NT2/D1 (cell line): ENCODE measurements around the gene ZNF750.
A peak's percentile ranks its signal among the peaks of the same experiment; 100 is the strongest.
"Not testable (repeated sequence)": the region's sequence is repeated elsewhere in the genome, so short reads cannot be mapped to it uniquely, and the experiment has no call there.

ENCODE experiments used
- DNase-seq: peaks from one replicate; pipeline ENCODE4 v3.0.0-alpha.2; 2011; ENCODE audit warnings: low read depth, low spot score
- H3K27me3 ChIP-seq: 2 replicates; pipeline ENCODE4 v1.6.0; 2011; ENCODE audit warnings: mild to moderate bottlenecking; ENCODE audit not compliant: insufficient read length, insufficient read depth
- H3K36me3 ChIP-seq: 2 replicates; pipeline ENCODE4 v1.6.1; 2011; ENCODE audit warnings: mild to moderate bottlenecking, low read length, mixed read lengths; ENCODE audit not compliant: insufficient read depth, insufficient read length
- H3K4me1 ChIP-seq: 2 replicates; pipeline ENCODE4 v1.5.1; 2011; ENCODE audit not compliant: insufficient read depth, insufficient read length
- H3K4me3 ChIP-seq: 2 replicates; pipeline ENCODE4 v1.5.1; 2011; ENCODE audit warnings: low read depth; ENCODE audit not compliant: insufficient read length
- H3K9ac ChIP-seq: 2 replicates; pipeline ENCODE4 v1.6.0; 2011; ENCODE audit warnings: low read depth; ENCODE audit not compliant: insufficient read length
- H3K9me3 ChIP-seq: 2 replicates; pipeline ENCODE4 v1.5.1; 2011; ENCODE audit warnings: mild to moderate bottlenecking, low read length; ENCODE audit not compliant: insufficient read depth
- SUZ12 ChIP-seq: IDR thresholded peaks from 2 replicates; pipeline ENCODE4 v1.6.1; 2011; ENCODE audit not compliant: insufficient read length, insufficient read depth; ENCODE audit errors: extremely low read depth
- YY1 ChIP-seq: IDR thresholded peaks from 2 replicates; pipeline ENCODE4 v1.6.1; 2011; ENCODE audit not compliant: insufficient read length, insufficient read depth
- ZNF274 ChIP-seq: IDR thresholded peaks from 2 replicates; pipeline ENCODE4 v1.6.1; 2011; ENCODE audit warnings: mild to moderate bottlenecking, low read depth, low read length

Gene ZNF750

DNA sequence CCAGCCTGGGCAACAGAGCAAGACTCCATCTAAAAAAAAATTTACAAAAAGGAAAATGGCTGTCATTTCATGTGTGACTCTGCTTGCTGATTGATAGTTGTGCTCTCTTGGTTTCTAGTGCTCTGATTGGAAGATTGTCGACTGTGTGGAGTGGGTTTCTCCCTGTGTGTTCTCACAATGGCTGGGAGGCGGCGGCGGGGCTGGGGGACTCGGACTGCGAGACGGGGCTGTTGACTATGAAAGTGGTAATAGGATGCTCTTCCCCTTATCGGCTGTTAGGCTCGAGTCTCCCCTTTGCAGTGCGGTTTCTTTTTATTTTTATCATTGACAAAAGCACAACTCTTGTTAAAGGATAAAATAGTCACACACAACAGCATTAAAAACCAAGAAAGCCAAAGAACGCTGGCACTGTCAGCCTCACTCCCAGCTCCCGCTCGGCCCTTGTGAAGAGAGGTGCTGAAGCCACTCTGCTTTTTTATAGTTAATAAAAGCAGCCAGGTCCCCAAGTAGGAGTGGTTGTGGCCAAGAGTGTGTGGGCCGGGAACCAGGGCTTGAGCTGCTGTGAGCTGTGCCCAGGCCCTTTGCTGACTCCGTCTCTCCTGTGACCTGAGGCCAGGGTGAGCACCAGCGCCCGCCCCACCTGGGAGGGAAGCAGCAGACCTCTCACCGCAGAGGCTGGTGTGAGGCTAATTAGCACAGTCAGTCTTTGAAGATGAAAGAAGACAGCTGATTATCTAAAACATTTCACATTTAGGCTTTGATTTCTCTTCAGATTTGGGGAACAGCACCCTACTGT, 51.4 kb downstream of the ZNF750 start:
- no peak for DNase-seq
- no peaks in the 10 kb centered on the region for H3K9me3 ChIP-seq
- peaks cover 14% of the 10 kb centered on the region for H3K4me1 ChIP-seq
- H3K9ac ChIP-seq: no peak overlapping the region
- no peaks in the 10 kb centered on the region for H3K27me3 ChIP-seq
- peaks cover 47% of the 10 kb centered on the region for H3K36me3 ChIP-seq
- TF ChIP-seq YY1 (no peak), SUZ12 (no peak), ZNF274 (no peak)
- no peak overlapping the region for H3K4me3 ChIP-seq

DNA sequence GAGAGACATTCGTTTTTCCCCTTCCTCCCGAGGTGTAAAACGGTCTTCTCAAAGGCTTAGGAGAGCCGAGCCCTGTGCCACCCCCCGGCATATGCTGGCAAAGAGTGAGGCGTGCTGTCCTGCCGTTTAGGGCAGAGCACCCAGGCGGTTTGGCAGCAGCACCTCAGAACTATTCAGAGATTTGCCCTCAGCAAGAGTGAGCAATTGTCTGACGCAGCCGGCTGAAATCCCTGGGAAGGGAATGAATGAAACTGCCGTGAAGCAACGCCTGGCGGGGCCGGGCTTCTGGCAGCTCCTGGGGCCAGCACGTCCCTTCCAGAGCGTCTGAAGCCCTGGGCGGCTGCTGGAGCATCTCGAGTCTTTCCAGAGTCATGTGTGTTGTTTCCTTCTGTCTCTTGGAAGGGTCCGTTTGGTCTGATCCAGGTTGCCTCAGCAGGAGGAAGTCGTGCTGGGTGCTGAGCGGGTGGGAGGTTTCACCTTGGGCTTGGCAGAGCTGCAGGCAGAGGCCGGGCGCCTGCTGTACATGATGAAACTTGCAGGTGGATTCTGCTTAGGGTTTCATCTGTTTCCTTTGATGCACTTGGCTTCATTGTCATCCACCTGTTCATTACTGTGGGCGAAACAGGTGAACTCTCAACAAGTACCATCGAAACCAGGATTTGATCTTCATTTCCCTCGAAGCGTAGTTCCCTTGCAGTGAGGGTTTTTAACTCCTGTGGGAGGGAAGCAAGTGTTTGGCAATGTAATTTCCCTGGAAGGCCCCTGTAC, 52.6 kb downstream of the ZNF750 start:
- Histone ChIP-seq H3K36me3 (peaks cover 55% of the 10 kb centered on the region), H3K4me3 (no peak overlapping the region), H3K9ac (no peak overlapping the region), H3K4me1 (peaks cover 11% of the 10 kb centered on the region), H3K27me3 (no peaks in the 10 kb centered on the region), H3K9me3 (no peaks in the 10 kb centered on the region)
- no peak for DNase-seq
- TF ChIP-seq YY1 (no peak), SUZ12 (no peak), ZNF274 (no peak)

DNA sequence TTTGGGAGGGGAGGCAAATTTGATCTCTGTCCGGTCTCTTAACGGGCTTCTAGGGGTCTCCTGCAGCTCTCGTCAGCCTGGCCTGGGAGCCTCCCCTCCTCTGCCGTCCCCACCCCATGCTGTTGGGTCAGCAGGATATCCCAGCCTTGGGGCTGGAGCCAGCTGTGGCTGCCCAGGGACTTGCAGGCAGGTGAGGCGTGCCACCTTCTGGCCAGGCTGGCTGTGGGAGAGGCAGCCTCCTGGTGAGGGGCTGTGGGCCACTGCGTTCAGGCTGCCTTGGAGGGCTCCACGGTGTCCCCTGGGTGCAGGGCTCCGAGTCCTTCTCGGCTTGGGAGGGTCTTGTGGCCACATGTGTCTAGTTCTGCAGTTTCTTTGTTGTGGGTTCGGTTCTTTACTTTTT, 53.4 kb downstream of the ZNF750 start:
- Histone ChIP-seq H3K36me3 (peaks cover 63% of the 10 kb centered on the region), H3K4me1 (peaks cover 13% of the 10 kb centered on the region), H3K4me3 (no peak overlapping the region), H3K9ac (no peak overlapping the region), H3K27me3 (no peaks in the 10 kb centered on the region), H3K9me3 (no peaks in the 10 kb centered on the region)
- TF ChIP-seq SUZ12 (no peak), YY1 (no peak), ZNF274 (no peak)
- no peak for DNase-seq

DNA sequence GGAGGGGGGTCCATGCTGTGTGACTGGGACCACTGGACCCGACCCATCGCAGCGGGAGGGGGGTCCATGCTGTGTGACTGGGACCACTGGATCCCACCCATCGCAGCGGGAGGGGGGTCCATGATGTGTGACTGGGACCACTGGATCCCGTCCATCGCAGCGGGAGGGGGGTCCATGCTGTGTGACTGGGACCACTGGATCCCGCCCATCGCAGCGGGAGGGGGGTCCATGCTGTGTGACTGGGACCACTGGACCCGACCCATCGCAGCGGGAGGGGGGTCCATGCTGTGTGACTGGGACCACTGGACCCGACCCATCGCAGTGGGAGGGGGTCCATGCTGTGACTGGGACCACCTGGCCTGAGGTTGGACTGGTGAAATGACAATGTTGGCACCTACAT, 54.2 kb downstream of the ZNF750 start:
- Histone ChIP-seq H3K36me3 (peaks cover 66% of the 10 kb centered on the region), H3K4me1 (peaks cover 16% of the 10 kb centered on the region)
- DNase-seq: not testable (repeated sequence)

DNA sequence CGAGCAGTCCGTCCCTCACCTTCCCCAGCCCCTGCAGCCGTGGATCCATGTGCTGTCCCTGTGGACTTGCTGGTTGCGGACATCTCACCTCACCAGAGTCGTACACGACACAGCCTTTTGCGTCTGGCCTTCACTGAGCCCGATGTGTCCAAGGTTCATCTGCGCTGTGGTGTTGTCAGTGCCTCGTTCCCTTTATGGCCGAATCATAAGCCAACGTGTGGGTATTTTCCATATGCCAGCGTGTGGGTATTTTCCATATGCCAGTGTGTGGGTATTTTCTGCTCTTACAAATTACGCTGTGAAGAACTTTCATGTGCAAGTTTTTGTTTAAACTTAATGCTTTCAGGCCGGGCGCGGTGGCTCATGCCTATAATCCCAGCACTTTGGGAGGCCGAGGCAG, 56.3 kb downstream of the ZNF750 start:
- TF ChIP-seq YY1: no peak
- no peak for TF ChIP-seq SUZ12
- TF ChIP-seq ZNF274: no peak
- Histone ChIP-seq H3K4me3 (no peak overlapping the region), H3K9ac (no peak overlapping the region), H3K4me1 (peaks cover 18% of the 10 kb centered on the region), H3K36me3 (peaks cover 64% of the 10 kb centered on the region), H3K9me3 (no peaks in the 10 kb centered on the region), H3K27me3 (no peaks in the 10 kb centered on the region)
- no peak for DNase-seq

More for the DNA sequence above, 54.2 kb downstream of the ZNF750 start:
- not testable (repeated sequence) for H3K27me3 ChIP-seq, H3K4me3 ChIP-seq, H3K9ac ChIP-seq, H3K9me3 ChIP-seq

DNA sequence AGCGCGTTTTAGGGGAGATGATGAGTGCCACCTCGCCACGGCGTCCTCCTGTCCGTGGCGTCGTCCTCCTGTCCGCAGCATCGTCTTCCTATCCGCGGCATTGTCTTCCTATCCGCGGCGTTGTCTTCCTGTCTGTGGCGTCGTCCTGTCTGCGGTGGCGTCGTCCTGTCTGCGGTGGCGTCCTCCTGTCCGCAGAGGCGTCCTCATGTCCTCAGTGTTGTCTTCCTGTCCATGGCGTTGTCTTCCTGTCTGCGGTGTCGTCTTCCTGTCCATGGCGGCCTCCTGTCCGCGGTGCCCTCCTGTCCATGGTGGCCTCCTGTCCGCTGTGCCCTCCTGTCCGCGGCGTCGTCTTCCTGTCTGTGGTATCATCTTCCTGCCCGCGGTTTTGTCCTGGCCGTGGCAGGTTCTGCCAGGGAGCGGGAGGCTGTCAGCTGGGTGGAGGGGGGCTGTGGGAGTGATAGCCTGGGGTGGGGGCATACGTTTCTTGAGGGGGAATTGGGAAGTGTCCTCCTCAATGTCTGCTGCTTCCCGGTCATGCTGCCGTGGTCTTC, 57.1 kb downstream of the ZNF750 start:
- no peak overlapping the region for H3K9ac ChIP-seq
- peaks cover 64% of the 10 kb centered on the region for H3K36me3 ChIP-seq
- no peak for TF ChIP-seq SUZ12
- TF ChIP-seq YY1: no peak
- no peak for TF ChIP-seq ZNF274
- no peak overlapping the region for H3K4me3 ChIP-seq
- no peak for DNase-seq
- no peaks in the 10 kb centered on the region for H3K27me3 ChIP-seq
- no peaks in the 10 kb centered on the region for H3K9me3 ChIP-seq
- peaks cover 18% of the 10 kb centered on the region for H3K4me1 ChIP-seq

DNA sequence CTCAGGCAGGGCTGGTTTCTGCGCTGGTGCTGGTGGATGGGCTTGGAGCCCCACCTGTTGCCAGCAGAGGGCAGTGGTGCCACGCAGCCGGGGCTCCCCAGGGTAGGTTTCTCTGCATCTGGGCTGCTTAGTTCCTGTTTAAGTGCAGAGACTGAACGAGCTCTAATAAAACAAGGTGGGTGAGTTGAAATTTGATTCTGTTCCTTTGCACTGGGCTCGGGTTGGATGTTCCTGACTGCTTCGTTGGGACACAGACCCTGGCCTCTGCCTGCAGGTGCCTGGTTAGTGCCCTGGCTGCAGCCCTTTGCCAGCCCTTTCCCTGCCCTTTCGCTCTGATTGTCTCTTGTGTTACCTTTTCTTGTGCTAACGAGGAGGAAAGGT, 57.9 kb downstream of the ZNF750 start:
- H3K27me3 ChIP-seq: no peaks in the 10 kb centered on the region
- TF ChIP-seq SUZ12: no peak
- TF ChIP-seq YY1: no peak
- no peak for TF ChIP-seq ZNF274
- no peak overlapping the region for H3K4me3 ChIP-seq
- H3K9me3 ChIP-seq: no peaks in the 10 kb centered on the region
- peaks cover 18% of the 10 kb centered on the region for H3K4me1 ChIP-seq
- H3K36me3 ChIP-seq: peaks cover 61% of the 10 kb centered on the region
- DNase-seq: peak; percentile 36
- no peak overlapping the region for H3K9ac ChIP-seq
